DMS153 treated with DMSO at 0.1 percent for 48 hours (cell line): ENCODE results near the gene TMEM240.
"Not testable (repeated sequence)": the region's sequence is repeated elsewhere in the genome, so short reads cannot be mapped to it uniquely, and the experiment has no call there.

Source experiments
- DNase-seq: peaks from one replicate; lab custom pipeline; 2025; ENCODE audit not compliant: unreplicated experiment; lab: John Stamatoyannopoulos, UW

TMEM240 gene

DNA sequence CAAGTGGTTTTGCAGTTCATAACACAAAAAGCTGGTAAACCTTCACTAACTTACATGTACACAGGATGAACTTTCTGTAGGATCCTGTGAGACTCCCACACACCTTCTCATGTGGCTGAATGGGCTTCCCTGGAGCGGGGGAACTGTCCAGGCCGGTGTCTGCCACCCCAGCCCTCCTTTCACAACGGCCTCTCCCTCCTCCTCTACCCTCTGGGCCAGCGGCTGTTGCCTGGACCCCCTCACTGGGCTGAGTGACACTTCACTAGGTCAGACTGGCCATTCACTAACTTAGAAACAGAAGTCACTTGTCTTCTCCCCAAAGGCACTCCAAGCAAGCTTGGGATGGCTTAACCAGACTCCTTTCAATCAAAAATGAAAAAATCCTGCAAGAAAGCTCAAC, 18.2 kb upstream of the TMEM240 start:
- no peak for DNase-seq

DNA sequence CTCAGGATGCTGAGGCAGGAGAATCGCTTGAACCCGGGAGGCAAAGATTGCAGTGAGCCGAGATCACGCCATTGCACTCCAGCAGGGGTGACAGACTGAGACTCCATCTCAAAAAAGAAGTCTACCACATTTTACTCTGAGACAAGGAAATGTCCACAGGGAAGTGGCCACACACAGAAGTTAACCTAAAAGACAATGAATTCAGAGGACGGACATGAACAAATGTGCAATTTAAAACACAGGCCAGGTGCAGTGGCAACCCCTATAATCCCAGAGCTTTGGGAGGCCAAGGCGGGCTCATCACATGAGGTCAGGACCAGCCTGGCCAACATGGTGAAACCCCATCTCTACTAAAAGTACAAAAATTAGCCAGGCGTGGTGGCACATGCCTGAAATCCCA, 17.3 kb upstream of the TMEM240 start:
- not testable (repeated sequence) for DNase-seq

DNA sequence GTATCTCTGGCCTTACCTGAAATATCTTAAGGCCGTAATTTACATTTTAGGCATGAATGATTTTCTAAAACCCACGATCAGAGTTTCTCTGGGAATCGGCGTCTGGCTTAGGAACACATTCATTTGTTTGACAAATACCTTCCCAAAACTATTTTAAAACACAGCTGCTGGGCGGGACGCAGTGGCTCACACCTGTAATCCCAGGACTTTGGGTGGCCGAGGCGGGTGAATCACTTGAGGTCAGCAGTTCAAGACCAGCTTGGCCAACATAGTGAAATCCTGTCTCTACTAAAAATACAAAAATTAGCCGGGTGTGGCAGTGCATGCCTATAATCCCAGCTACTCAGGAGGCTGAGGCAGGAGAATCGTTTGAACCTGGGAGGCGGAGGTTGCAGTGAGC, 16.5 kb upstream of the TMEM240 start:
- DNase-seq: not testable (repeated sequence)

DNA sequence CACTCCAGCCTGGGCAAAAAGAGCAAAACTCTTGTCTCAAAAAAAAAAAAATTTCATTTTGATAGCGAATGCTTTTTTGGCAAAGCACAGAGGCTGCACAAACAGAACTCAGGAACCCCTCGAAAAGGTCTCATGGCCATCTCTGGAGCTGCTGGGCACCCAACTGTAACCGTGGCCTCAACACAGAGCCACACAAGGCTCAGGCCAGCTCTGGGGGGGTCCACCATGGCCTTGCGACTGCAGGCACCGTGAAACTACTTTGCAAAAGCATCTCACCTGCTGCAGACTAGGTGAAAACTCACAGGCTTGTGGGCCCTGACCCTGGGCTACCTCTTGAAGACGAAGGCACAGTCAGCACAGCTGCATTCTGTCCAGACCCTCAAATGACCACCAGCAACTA, 16.1 kb upstream of the TMEM240 start:
- DNase-seq: no peak

DNA sequence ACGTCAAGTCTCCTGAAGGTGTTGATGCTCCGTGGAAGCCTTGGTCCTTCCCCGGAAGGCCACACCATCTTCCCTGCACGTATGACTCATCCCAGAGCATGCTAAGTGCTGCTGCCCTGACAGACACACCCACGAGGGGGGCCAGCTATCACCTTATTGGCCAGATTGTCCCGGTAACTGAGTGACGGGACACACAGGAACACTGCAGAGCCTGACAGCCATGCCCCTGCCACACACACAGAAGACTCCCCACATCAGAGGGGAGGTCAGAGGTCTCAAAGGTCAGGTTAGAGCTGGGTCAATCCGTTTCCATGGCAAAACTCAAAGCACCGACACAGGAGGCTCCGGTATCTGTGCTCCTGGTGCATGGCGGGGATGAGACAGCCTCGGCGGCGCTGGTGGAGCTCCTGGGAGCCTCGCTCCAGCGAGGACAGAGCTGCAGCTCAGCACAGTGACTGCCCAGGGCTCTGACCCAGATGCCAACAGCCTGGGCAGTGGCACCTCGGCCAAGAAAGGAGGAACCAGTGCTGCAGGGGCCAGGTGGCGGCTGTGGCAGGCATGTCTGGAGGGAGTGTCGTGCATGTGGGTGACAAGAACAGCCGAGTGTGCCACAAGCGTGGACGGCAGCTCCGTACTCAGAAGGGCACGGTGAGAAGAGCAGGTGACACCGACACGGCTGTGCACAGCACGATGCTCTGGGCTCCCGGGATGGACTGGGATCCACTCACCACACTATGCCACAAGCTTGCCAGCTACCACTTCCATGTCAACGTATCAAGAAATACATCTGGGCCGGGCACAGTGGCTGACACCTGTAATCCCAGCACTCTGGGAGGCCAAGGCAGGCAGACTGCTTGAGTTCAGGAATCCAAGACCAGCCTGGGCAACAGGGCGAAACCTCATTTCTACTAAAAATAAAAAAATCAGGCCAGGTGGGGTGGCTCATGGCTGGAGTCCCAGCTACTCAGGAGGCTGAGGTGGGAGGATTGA, 14.8 kb upstream of the TMEM240 start:
- DNase-seq: no peak

DNA sequence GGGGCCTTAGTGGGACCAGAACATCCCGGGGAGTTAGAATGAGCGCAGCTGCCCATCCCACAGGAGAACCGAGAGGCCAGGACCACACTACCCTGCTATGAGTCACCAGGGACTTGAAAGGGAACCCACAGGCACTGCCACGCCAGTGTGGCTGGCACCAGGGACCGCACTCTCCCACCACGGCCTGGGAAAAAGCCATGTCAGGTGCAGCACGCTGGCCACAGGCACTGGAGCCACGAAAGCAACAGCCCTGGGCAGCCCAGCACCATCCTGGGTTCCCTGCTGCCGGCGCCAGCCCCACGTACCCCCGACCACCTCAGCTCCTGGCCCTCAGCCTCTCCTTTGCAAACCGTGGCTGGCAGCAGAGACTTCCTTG, 14.1 kb upstream of the TMEM240 start:
- DNase-seq: no peak

DNA sequence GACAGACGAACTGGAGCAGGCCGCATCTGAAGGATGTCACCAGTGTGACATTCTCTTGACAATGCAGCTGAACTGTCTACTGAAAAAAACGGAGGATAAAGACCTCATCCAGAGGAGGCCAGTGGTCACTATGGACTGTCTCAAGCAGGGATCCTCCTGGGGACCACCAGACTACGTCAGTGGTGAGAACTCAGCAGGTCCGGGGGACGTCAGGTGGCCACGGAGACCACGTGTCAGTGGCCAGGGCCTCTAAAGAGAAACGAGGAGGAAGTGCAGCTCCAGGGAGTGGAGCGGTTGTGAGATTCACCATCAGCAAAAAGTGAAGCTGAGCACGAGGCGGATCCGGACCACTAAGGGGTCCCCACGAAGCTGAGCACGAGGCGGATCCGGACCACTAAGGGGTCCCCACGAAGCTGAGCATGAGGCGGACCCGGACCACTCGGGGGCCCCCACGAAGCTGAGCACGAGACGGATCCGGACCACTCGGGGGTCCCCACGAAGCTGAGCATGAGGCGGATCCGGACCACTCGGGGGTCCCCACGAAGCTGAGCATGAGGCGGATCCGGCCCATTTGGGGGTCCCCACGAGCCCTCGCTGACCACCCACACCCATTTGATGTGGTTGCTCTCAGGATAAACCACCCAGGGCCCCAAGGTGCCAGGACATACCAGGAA, 13.5 kb upstream of the TMEM240 start:
- DNase-seq: no peak

DNA sequence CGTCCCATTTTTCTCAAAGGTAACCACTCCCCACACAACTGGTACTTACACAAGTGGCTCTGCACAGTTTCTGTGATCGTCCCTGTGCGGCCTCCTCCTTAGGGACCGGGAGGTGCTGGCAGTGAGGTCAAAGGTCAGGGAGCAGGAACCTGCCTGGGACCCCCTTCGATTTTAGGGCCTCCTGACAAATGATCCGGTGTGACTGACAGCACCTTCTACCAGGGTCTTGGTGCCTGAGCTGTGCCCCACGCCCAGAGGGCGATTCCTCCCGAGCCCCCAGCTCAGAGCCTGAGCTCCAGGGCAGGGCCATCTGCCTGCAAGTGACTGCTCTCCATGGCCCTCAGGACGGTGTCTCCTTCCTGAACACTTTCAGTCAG, 11.8 kb upstream of the TMEM240 start:
- DNase-seq: no peak

DNA sequence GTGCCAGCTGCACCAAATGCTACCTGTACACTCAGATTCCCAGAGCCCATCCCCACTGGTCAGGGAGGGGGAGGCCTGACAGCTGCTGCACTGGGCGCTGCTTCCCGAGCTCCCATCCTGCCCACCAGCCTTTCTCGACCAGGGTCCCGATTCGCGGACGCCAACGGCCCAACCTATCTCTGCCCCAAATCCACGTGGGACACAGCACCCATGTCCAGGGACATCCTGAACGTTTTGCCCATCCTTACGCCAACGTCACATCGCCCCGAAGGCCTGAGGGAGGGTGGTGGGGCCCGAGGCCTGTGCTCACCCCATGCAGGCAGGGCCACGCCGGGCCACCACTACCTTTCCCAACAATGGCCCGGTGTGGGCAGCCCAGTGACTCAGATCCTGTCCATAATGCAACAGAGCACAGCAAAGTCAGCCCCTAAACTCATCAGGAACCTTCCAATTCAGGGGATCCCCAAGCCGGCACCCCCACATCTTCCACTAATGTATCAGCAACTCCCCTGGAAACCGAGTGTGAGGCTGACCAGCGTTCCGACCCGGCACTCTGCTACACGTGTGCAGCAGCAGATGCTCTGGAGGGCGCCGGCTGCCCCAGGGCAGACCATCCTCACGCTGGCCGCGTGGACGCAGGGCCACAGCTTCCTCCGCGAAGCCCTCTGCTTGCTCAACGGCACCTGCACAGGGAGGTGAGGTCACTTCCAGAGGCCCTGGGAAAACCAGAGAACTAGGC, 11.3 kb upstream of the TMEM240 start:
- DNase-seq: no peak

DNA sequence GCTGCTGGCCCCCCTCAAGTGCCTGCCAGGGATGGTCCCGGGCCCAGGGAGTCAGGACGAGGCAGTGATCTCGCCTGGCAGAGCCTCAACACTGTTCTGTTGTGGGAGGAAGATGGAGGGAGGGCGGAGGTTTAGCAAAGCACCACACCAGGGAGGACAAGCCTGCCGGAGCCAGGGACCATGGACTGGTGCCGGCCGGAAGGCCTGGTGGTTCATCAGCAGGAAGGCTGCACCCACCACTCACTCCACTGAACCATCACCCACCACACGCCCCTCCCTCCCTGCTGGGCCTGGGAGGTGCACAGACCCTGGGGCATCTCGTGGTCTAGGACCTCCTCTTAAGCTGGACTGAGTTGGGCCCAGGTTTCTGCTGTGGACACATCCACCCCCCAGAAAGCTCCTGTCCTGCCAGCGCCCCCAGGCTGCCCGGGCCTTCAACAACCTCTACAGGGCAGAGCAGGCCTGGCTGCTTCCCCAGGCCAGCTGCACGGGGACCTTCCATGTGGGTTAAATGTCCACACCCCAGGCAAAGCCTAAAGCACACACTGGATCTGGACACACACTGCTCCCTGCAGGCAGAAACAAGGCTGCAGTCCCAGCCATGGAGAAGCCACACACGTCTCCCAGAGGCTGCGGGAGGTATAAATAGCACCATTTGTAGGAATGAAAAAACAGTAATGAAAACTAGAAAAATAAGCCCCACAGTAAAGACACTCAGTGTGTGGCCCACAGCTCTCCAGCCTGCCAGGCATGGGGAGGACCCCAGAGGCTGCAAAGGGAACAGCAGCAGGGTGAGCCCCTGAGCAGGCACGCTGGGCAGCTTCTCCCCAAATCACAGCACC, 10.4 kb upstream of the TMEM240 start:
- DNase-seq: no peak

DNA sequence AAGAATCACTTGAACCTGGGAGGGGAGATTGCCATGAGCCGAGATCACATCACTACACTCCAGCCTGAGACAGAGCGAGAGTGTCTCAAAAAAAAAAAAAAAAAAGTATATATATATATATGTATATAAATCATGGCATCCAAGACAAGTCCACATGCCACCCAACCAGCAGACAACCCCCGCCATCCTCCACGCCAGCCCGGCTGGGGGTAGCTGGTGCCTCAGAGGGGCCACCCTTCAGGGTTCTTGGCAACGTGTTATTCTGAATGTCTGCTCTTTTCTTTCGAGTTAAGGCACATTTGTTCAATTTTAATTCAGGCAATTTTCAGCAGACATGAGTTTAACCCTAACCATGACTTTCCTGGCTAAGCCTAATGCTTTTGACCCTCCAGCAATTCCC, 9.7 kb upstream of the TMEM240 start:
- no peak for DNase-seq

DNA sequence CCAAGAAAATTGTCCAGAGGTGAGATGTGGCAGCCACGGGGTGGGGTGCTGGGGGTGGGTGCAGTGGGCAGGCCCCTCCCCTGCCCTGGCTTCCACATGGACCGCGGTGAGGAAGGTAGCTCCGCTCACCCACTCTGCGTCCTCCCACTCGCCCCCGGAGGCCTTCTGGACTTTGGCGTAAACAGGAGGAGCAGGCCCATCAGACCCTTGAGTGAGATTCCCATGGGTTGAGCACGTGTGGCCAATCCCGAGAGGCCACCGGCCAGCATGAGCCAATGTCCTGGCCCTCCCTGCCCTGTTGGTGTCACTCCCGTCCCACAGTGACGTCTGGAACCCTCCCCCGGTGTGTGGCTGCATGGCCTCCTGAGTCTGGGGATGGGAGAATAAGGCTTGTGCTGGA, 8.2 kb upstream of the TMEM240 start:
- no peak for DNase-seq

DNA sequence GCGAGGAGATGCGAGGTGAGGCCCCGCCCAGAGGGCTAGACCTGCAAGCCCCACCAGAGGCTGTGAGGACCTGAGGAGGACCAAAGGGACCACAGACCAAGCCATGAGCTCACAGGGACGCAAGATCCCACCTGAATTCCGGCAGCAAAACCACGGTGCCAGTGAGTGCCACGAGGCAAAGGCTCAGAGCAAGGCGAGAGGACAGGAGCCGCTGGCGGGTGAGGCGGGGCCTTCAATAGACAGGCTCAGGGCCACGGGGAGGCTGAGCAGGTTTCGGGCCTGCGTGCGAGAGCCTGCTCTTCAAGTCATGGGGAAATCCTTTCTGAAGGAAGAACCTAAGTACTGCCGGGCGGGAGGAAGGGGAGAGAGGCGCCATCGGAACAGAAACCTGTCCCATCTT, 7.1 kb upstream of the TMEM240 start:
- no peak for DNase-seq

DNA sequence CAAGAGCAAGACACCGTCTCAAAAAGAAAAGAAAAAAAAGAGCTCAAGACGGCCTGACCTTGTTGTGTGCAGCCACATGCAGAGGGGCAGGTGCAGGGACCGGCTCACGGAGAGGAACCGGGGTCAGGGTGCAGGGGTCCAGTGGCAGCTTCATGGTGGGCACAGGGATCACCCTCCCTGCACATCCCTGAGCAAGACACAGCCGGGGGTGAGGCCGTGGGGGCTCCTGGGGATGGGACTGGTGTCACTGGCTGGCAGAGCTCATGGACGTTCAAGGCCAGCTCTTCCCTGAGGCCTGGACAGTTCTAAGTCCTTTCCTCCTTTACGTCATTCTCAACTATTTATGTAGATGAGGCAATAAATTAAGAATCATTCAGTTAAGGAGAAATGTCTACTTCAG, 6.6 kb upstream of the TMEM240 start:
- DNase-seq: no peak

DNA sequence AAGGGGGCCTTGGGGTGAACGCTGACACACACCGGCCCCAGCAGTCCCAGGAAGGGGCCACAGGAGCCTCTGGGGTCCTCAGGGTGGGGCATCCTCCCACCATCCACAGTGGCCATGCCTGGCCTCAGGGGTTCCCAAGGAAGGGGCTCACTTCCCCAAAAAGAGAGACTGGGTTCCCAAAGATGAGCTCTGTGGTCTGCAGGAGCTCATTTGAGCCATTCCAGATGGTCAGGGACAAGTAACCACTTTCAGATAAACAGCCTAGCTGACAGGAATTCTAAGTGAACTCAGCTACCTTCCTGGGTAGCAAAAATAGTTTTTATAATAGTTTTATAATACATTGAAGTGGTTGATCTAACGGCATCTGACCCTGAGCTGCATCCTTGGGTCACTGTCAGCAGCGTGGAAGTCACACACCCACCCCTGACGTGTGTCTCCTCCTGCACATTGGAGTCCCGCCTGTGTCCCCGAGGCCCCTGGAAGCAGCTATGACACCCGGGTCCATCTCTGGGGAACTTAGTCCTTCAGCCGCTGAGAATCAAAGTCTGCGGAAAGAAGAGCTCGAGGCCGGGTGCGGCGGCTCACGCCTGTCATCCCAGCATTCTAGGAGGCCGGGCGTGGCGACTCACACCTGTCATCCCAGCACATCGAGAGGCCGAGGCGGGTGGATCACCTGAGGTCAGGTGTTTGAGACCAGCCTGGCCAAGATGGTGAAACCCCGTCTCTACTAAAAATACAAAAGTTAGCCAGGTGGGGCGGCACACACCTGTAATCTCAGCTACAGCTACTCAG, 5.7 kb upstream of the TMEM240 start:
- DNase-seq: no peak

DNA sequence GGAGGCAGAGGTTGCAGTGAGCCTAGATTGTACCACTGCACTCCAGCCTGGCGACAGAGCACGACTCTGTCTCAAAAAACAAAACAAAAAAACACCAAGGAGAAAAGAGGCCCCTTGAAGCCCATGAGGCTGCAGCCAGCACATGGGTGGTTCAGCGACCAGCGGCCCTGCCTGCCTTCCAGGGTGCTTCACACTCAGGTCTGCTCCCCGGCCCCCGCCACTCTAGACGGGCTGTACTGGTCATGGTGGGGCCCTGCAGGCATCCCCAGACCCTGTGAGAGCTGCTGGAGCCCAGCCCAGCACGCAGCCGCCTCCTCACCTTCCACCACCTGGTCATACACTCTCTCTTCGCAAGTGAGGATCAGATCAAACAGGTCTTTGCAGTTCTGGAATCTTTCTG, 4.1 kb upstream of the TMEM240 start:
- no peak for DNase-seq

DNA sequence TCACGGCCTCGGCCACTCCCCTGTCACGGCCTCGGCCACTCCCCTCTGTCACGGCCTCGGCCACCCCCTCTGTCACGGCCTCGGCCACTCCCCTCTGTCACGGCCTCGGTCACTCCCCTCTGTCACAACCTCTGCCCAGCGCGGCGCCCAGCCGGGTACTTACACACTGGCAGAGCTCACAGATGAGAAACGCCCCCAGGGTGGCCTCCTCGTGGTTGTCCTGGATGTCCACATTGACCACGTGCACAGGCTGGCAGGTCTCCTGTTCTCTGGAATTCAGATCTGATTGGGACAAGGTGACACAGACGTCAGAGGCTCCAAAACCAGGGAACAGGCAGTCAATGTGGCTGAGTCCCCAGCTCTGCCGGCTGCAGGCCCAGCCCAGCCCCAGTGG, 3.3 kb upstream of the TMEM240 start:
- DNase-seq: no peak

DNA sequence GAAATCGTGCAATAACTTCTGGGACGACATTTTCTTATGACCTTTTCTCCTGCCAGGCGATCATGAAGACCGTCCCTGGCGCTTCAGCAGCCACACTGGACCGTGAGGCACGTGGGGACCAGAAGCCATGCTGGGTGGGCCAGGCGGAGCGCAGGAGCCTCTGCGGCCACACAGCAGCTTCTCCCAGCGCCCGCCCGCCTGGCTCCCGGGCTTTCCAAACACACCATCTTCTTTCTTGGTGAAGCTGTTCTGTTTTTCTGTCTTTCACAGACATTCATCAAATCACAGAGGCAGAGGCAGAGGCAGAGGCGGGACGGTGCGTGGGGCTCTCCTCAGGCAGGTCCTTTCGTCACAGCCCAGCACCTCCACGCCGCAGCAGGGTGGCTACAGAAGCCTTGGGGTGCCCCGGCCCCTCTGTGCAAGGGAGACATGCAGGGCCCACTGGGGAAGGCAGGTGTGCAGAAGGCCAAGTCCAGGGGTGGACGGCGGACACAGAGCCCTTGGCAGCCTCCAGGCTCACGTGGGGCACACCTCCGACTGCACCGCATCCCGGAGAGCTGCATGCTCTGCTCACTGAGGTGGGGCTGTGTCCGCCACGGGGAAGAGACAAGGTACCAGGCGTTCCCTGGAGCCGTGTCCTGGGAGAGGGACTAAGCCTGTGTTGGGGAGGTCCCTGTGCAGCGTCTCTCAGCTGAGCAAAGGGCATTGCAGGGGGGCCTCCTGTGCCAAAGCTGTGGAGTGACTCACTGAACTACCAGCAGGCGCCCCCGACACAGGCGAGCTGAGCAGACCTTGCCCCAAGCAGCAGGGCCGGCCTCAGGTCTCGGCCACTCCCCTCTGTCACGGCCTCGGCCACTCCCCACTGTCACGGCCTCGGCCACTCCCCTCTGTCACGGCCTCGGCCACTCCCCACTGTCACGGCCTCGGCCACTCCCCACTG, 2.6 kb upstream of the TMEM240 start:
- no peak for DNase-seq
